ENCODE measurements around the gene RAI14.

GRCh38 chr5:34718516-34718915 lies 62.4 kb downstream of the RAI14 start:
- TF ChIP-seq CTCF (IDR thresholded peaks at IDR 0.05), result no peak
- no peak for TF ChIP-seq POLR2A (IDR thresholded peaks at IDR 0.05)
